ENCODE measurements around the gene UBASH3A. TPM values are rescaled to one million over a fixed set of nuclear protein-coding genes. Genes with fewer than 3 reads are reported as not detected.

Gene UBASH3A
- total RNA-seq, 1 donor from 2014 or later: under 0.01 TPM

DNA sequence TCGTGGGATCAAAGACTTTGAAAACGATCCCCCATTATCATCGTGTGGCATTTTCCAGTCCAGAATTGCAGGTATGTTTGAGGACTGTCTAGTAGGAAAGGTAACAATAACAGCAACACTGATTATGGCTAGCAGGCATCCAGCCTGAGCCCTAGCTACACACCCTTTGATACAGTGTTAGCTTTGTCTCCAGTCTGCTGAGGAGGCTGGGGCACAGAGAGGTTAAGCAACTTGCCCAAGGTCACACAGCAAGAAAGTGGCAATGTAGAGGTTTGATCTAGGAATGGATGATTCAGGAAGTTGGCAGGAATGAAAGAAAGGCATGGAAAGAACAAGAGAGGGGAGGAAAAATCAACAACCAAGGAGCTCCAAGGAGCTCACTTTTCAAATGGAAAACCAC, 31.2 kb downstream of the UBASH3A start:
- Histone ChIP-seq H3K27ac (ENCODE audit: low read depth, low read length) (no peak overlapping the region), H3K9me3 (ENCODE audit: control insufficient read depth in 3 of 3, low read length in 3 of 3) (peaks cover 6 to 10% (median 8%) of the 10 kb centered on the region in 3 donors), H3K4me1 (ENCODE audit: control insufficient read depth in 3 of 3, insufficient read depth in 3 of 3, low read length in 3 of 3) (no peaks in the 10 kb centered on the region), H3K4me3 (ENCODE audit: low read length in 3 of 3) (no peak overlapping the region), H3K27me3 (ENCODE audit: control insufficient read depth in 3 of 3, insufficient read depth in 3 of 3, low read length in 3 of 3) (peaks cover 7 to 35% (median 21%) of the 10 kb centered on the region in 3 donors), H3K9ac (ENCODE audit: low read depth in 1 of 3, low read length in 3 of 3) (no peak overlapping the region), H3K36me3 (ENCODE audit: control insufficient read depth in 3 of 3, insufficient read depth in 3 of 3, low read length in 3 of 3) (no peaks in the 10 kb centered on the region)

DNA sequence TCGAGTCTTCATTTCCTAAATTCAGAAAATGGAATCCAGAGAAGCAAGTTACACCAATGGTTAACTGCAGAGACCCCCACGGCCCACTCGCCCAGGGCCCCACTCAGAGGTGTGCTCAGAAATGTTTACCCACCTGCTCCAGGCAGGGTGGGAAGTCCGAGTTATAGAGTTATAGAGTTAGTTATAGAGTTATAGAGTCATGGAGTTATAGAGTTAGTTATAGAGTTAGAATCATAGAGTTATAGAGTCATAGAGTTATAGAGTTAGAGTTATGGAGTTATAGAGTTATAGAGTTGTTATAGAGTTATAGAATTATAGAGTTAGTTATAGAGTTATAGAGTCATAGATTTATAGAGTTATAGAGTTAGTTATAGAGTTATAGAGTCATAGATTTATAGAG, 31.7 kb downstream of the UBASH3A start:
- H3K27me3 ChIP-seq (ENCODE audit: control insufficient read depth in 3 of 3, insufficient read depth in 3 of 3, low read length in 3 of 3): peaks cover 7 to 35% (median 21%) of the 10 kb centered on the region in 3 donors
- H3K36me3 ChIP-seq (ENCODE audit: control insufficient read depth in 3 of 3, insufficient read depth in 3 of 3, low read length in 3 of 3): no peaks in the 10 kb centered on the region
- no peak overlapping the region for H3K9ac ChIP-seq (ENCODE audit: low read depth in 1 of 3, low read length in 3 of 3)
- H3K27ac ChIP-seq (ENCODE audit: low read depth, low read length): no peak overlapping the region
- H3K4me3 ChIP-seq (ENCODE audit: low read length in 3 of 3): no peak overlapping the region
- no peaks in the 10 kb centered on the region for H3K4me1 ChIP-seq (ENCODE audit: control insufficient read depth in 3 of 3, insufficient read depth in 3 of 3, low read length in 3 of 3)
- peaks cover 6 to 10% (median 8%) of the 10 kb centered on the region in 3 donors for H3K9me3 ChIP-seq (ENCODE audit: control insufficient read depth in 3 of 3, low read length in 3 of 3)

DNA sequence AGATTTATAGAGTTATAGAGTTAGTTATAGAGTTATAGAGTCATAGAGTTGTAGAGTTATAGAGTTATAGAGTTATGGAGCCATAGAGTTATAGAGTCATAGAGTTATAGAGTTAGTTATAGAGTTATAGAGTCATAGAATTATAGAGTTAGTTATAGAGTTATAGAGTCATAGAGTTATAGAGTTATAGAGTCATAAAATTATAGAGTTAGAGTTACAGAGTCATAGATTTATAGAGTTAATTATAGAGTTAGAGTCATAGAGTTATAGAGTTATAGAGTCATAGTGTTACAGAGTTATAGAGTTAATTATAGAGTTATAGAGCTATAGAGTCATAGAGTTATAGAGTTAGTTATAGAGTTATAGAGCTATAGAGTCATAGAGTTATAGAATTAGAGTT, 32.1 kb downstream of the UBASH3A start:
- Histone ChIP-seq H3K27ac (ENCODE audit: low read depth, low read length) (no peak overlapping the region), H3K4me3 (ENCODE audit: low read length in 3 of 3) (no peak overlapping the region), H3K27me3 (ENCODE audit: control insufficient read depth in 3 of 3, insufficient read depth in 3 of 3, low read length in 3 of 3) (peaks cover 7 to 35% (median 19%) of the 10 kb centered on the region in 3 donors), H3K9me3 (ENCODE audit: control insufficient read depth in 3 of 3, low read length in 3 of 3) (peaks cover 6 to 10% (median 8%) of the 10 kb centered on the region in 3 donors), H3K36me3 (ENCODE audit: control insufficient read depth in 3 of 3, insufficient read depth in 3 of 3, low read length in 3 of 3) (no peaks in the 10 kb centered on the region), H3K4me1 (ENCODE audit: control insufficient read depth in 3 of 3, insufficient read depth in 3 of 3, low read length in 3 of 3) (no peaks in the 10 kb centered on the region), H3K9ac (ENCODE audit: low read depth in 1 of 3, low read length in 3 of 3) (no peak overlapping the region)

DNA sequence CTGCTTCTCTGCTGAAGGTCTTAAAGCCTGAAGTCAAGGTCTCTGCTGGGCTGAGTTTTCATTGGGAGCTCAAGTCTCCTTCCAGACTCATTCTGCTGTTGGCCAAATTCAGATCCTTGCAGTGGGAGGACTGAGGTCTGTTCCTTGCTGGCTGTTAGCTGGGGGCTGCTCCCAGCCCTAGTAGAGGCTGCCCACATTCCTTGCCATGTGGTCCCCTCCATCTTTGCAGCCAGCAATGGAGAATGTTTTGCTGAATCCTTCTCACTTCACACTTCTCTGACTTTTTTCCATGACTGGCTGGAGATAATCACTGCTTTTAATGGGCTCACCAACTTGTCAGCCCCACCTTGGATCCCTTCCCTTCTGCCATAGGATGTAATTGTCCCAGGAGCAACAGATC, 33.2 kb downstream of the UBASH3A start:
- Histone ChIP-seq H3K9me3 (ENCODE audit: control insufficient read depth in 3 of 3, low read length in 3 of 3) (peaks cover 6 to 10% (median 8%) of the 10 kb centered on the region in 3 donors), H3K27me3 (ENCODE audit: control insufficient read depth in 3 of 3, insufficient read depth in 3 of 3, low read length in 3 of 3) (peaks cover 7 to 29% (median 19%) of the 10 kb centered on the region in 3 donors), H3K4me1 (ENCODE audit: control insufficient read depth in 3 of 3, insufficient read depth in 3 of 3, low read length in 3 of 3) (no peaks in the 10 kb centered on the region), H3K4me3 (ENCODE audit: low read length in 3 of 3) (no peak overlapping the region), H3K27ac (ENCODE audit: low read depth, low read length) (no peak overlapping the region), H3K36me3 (ENCODE audit: control insufficient read depth in 3 of 3, insufficient read depth in 3 of 3, low read length in 3 of 3) (no peaks in the 10 kb centered on the region), H3K9ac (ENCODE audit: low read depth in 1 of 3, low read length in 3 of 3) (no peak overlapping the region)

DNA sequence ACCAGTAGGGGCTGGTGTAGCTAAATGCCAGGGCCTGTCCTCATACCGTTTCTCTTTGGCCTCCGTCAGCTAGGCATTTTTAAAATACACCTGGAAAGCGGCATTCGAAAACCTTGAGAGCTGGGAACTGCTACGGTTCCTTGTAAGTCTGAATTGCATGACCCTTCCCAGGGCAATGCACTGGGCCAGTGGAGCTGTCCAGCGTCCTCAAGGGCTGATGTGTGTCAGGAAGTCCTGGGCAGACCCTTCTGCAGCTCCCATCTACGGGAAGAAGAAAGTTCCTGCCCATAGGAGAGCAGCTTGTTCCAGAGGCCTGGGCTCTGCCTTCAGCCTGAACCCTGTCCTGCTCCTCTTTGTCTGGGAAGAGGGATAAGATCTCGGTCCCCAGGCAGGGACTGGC, 34.1 kb downstream of the UBASH3A start:
- H3K27me3 ChIP-seq (ENCODE audit: control insufficient read depth in 3 of 3, insufficient read depth in 3 of 3, low read length in 3 of 3): peaks cover 7 to 25% (median 16%) of the 10 kb centered on the region in 3 donors
- peaks cover 0 to 6% (median 2%) of the 10 kb centered on the region in 3 donors for H3K9me3 ChIP-seq (ENCODE audit: control insufficient read depth in 3 of 3, low read length in 3 of 3)
- H3K4me1 ChIP-seq (ENCODE audit: control insufficient read depth in 3 of 3, insufficient read depth in 3 of 3, low read length in 3 of 3): no peaks in the 10 kb centered on the region

DNA sequence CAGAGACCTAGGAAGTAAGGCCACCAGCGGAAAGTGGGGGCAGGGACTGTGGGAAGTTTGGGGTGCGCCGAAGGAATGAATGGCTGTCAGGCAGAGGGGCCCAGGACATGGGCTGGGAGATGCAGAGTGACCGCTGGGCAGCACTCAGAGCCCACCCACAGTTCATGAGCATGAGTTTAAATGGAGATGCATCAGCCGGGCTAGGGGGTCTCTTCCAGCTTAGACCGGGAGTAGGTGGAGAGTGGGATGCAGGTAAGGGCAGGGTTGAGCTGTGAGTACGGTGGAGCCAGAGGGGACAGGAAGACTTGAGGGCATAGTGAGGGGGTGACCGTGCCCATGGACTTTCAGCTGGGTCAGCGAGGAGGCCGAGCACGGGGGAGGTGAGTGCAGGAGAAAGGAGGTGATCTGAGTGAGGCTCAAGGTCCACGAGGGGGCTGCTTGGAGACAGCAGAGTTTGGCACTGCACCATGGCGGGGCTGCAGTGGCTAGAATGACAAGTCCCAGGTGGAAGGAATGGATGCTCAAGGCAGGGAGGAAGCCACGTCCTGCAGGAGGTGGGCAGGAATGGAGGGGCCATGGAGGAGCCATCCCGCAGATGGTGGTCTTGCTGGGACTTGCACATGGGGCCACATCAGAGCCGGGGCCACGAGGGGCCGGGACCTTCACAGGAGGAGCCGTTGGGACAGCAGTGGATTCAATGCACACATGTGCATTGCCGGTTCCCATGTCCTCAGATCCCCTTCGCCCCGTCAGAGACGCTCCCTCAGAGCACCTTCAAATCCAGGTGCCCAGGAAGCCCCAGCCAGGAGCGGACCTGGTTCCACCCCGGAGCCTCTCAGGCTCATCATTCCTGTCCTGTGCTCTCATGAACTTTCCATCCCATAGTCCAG, 34.9 kb downstream of the UBASH3A start:
- no peaks in the 10 kb centered on the region for H3K4me1 ChIP-seq (ENCODE audit: control insufficient read depth in 3 of 3, insufficient read depth in 3 of 3, low read length in 3 of 3)
- peaks cover 7 to 25% (median 16%) of the 10 kb centered on the region in 3 donors for H3K27me3 ChIP-seq (ENCODE audit: control insufficient read depth in 3 of 3, insufficient read depth in 3 of 3, low read length in 3 of 3)
- no peaks in the 10 kb centered on the region for H3K36me3 ChIP-seq (ENCODE audit: control insufficient read depth in 3 of 3, insufficient read depth in 3 of 3, low read length in 3 of 3)
- H3K27ac ChIP-seq (ENCODE audit: low read depth, low read length): no peak overlapping the region
- no peak overlapping the region for H3K4me3 ChIP-seq (ENCODE audit: low read length in 3 of 3)
- H3K9ac ChIP-seq (ENCODE audit: low read depth in 1 of 3, low read length in 3 of 3): no peak overlapping the region
- H3K9me3 ChIP-seq (ENCODE audit: control insufficient read depth in 3 of 3, low read length in 3 of 3): peaks cover 0 to 6% (median 2%) of the 10 kb centered on the region in 3 donors

More for the DNA sequence above, 34.1 kb downstream of the UBASH3A start:
- no peak overlapping the region for H3K4me3 ChIP-seq (ENCODE audit: low read length in 3 of 3)
- no peaks in the 10 kb centered on the region for H3K36me3 ChIP-seq (ENCODE audit: control insufficient read depth in 3 of 3, insufficient read depth in 3 of 3, low read length in 3 of 3)
- H3K27ac ChIP-seq (ENCODE audit: low read depth, low read length): no peak overlapping the region
- H3K9ac ChIP-seq (ENCODE audit: low read depth in 1 of 3, low read length in 3 of 3): no peak overlapping the region

DNA sequence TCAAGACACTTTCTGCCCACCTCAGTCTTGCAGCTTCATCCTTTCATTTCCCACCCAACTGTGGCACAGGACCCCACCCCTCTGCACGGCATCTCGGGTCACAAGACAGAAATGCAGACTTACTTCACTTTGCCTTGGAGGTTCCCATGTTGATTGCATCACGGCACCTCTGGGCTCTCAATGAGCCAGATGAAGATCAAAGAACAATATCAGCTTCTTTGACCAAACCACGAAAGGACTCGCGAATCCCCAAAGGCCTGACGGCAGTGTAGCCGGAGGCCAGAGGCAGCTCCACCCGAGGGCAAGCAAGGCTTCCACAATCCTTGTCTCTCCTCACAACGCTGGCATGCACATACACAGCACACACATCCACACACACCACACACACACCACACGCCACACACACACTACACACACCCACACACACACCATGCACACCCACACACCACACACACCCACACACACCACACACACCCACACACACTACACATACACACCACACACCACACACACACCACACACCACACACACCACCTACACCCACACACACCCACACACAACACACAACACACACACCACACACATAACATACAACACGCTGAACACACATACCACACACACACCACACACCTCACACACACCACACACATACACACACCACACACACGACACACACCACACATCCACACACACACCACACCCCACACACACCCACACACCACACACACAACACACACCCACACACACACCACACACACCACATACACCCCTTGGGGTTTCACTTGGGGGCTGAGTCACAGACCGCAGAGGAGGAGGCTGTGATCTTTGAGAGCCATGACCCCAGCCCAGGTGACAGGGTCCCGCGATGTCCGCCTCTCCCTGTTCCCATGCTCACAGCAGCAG, 35.8 kb downstream of the UBASH3A start:
- Histone ChIP-seq H3K36me3 (ENCODE audit: control insufficient read depth in 3 of 3, insufficient read depth in 3 of 3, low read length in 3 of 3) (no peaks in the 10 kb centered on the region), H3K27ac (ENCODE audit: low read depth, low read length) (no peak overlapping the region), H3K4me1 (ENCODE audit: control insufficient read depth in 3 of 3, insufficient read depth in 3 of 3, low read length in 3 of 3) (no peaks in the 10 kb centered on the region), H3K9ac (ENCODE audit: low read depth in 1 of 3, low read length in 3 of 3) (no peak overlapping the region), H3K27me3 (ENCODE audit: control insufficient read depth in 3 of 3, insufficient read depth in 3 of 3, low read length in 3 of 3) (peaks cover 9 to 21% (median 16%) of the 10 kb centered on the region in 3 donors), H3K9me3 (ENCODE audit: control insufficient read depth in 3 of 3, low read length in 3 of 3) (peaks cover 0 to 3% (median 2%) of the 10 kb centered on the region in 3 donors), H3K4me3 (ENCODE audit: low read length in 3 of 3) (no peak overlapping the region)

DNA sequence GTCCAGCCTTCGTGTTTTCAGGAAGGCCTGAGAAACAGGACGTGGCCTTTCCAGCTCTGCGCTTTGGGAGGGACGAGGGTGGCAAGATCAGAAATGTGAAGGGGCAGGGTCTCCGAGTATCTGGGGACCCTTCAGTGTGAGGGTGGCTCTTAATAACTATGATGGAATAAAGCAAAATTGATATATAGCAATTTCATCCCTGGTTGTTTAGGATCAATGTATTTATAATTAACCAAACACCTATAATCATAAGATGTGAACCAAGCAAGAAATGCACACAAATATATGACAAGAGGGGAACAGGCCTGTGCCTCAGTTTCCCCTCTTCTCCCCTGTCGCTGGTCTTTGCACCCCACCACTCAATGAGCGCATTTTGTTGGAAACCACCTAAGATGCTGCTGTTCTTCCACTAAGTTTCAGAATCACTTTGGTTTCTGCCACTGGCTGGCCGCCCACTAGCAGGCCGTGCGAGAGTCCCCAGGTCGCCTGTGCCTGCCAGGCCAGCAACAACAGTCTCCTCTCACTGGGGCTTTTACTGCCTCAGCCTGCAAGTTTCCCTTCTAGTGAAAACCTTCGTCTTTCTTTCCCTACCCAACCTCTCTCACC, 36.6 kb downstream of the UBASH3A start:
- Histone ChIP-seq H3K4me3 (ENCODE audit: low read length in 3 of 3) (no peak overlapping the region), H3K27ac (ENCODE audit: low read depth, low read length) (no peak overlapping the region), H3K9ac (ENCODE audit: low read depth in 1 of 3, low read length in 3 of 3) (no peak overlapping the region), H3K36me3 (ENCODE audit: control insufficient read depth in 3 of 3, insufficient read depth in 3 of 3, low read length in 3 of 3) (no peaks in the 10 kb centered on the region), H3K9me3 (ENCODE audit: control insufficient read depth in 3 of 3, low read length in 3 of 3) (peaks cover 0 to 3% (median 2%) of the 10 kb centered on the region in 3 donors), H3K4me1 (ENCODE audit: control insufficient read depth in 3 of 3, insufficient read depth in 3 of 3, low read length in 3 of 3) (no peaks in the 10 kb centered on the region), H3K27me3 (ENCODE audit: control insufficient read depth in 3 of 3, insufficient read depth in 3 of 3, low read length in 3 of 3) (peaks cover 12 to 28% (median 22%) of the 10 kb centered on the region in 3 donors)

DNA sequence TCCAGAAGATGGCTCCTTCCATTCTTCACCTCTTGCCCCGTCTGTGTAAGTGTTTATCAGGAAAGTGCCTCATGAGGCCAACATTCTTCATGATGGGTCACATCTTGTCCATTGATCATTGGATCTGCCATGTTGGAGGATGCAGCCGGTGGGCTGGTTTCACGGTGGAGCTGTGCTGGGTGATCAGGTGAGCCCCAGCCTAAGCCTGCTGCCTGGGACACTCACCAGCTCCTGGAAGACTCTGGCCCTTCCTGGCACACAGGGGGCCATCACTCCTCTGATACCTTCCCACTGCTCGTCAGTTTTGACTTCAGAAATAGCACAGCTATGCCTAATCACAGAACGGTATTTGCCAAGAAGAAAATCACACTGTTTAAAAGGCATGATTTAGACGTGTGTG, 38.3 kb downstream of the UBASH3A start:
- H3K9me3 ChIP-seq (ENCODE audit: control insufficient read depth in 3 of 3, low read length in 3 of 3): peaks cover 0 to under 1% (median 0%) of the 10 kb centered on the region in 3 donors
- no peak overlapping the region for H3K27ac ChIP-seq (ENCODE audit: low read depth, low read length)
- H3K27me3 ChIP-seq (ENCODE audit: control insufficient read depth in 3 of 3, insufficient read depth in 3 of 3, low read length in 3 of 3): peaks cover 14 to 39% (median 25%) of the 10 kb centered on the region in 3 donors
- H3K4me3 ChIP-seq (ENCODE audit: low read length in 3 of 3): no peak overlapping the region
- H3K4me1 ChIP-seq (ENCODE audit: control insufficient read depth in 3 of 3, insufficient read depth in 3 of 3, low read length in 3 of 3): no peaks in the 10 kb centered on the region
- no peak overlapping the region for H3K9ac ChIP-seq (ENCODE audit: low read depth in 1 of 3, low read length in 3 of 3)
- no peaks in the 10 kb centered on the region for H3K36me3 ChIP-seq (ENCODE audit: control insufficient read depth in 3 of 3, insufficient read depth in 3 of 3, low read length in 3 of 3)
